Parathyroid adenoma (tissue), 2 donors: ENCODE measurements around the gene TRMT1.

Experiments
- H2AFZ ChIP-seq: fragments of 300-600 bp; sonication (generic); one replicate; pipeline ENCODE4 v1.7.0; 2017; ENCODE audit warnings: antibody characterized with exemption, mild to moderate bottlenecking
- H3K27ac ChIP-seq: fragments of 300-600 bp; sonication (generic); one replicate; pipeline ENCODE4 v1.7.0; 2017
- H3K27me3 ChIP-seq: fragments of 300-600 bp; sonication (generic); one replicate; pipeline ENCODE4 v1.7.0; 2017; ENCODE audit warnings: low read length; ENCODE audit not compliant: control insufficient read depth, insufficient read depth
- H3K36me3 ChIP-seq: fragments of 300-600 bp; sonication (generic); one replicate; pipeline ENCODE4 v1.7.0; 2017; ENCODE audit warnings: low read length; ENCODE audit not compliant: control insufficient read depth, insufficient read depth
- H3K4me1 ChIP-seq: fragments of 300-600 bp; sonication (generic); one replicate; pipeline ENCODE4 v1.7.0; 2017; ENCODE audit warnings: control low read depth
- H3K4me2 ChIP-seq: fragments of 300-600 bp; sonication (generic); one replicate; pipeline ENCODE4 v1.7.0; 2017; ENCODE audit warnings: low read length
- H3K4me3 ChIP-seq: fragments of 300-600 bp; sonication (generic); one replicate; pipeline ENCODE4 v1.7.0; 2017; ENCODE audit warnings: low read depth, low read length
- H3K79me2 ChIP-seq: fragments of 300-600 bp; sonication (generic); one replicate; pipeline ENCODE4 v1.7.0; 2017; ENCODE audit warnings: control low read depth
- H3K9ac ChIP-seq: fragments of 300-600 bp; sonication (generic); one replicate; pipeline ENCODE4 v1.7.0; 2017; ENCODE audit warnings: mild to moderate bottlenecking
- H3K9me3 ChIP-seq: fragments of 300-600 bp; sonication (generic); one replicate; pipeline ENCODE4 v1.7.0; 2017; ENCODE audit warnings: low read length; ENCODE audit not compliant: control insufficient read depth
- TF ChIP-seq, protein P1 (sequence below): fragments of 300-600 bp; sonication (generic); IDR thresholded peaks from one replicate; pipeline ENCODE4 v1.7.0; 2017; ENCODE audit warnings: antibody characterized with exemption, mild to moderate bottlenecking
- donor health status: primary hyperparathyroidism.

Gene TRMT1

DNA sequence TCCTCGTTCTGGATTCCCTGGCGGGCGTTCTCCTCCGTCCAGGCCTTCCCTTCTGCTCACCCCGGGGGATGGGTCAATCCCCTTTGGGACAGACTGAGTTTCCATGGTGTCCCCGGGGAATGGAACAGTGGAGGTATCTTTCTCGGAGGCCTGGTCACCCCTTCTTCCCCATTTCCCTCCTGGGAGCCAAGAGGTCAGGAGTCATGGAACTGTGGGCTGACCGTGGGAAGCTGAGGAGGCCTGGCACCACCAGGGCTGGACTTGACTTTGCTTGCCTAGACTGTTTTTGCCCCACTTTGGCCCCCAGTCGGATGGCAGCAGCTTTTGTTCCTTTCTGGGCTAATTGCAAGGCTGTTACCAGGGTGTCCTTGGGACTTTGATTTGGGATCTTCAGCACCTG, 3.5 kb upstream of the TRMT1 start:
- Histone ChIP-seq H3K4me1 (peaks cover 14% of the 10 kb centered on the region), H3K36me3 (no peaks in the 10 kb centered on the region), H3K27ac (peak overlapping the region; percentile 17), H3K79me2 (peaks cover 21% of the 10 kb centered on the region), H3K9me3 (no peaks in the 10 kb centered on the region), H3K4me3 (no peak overlapping the region), H2AFZ (no peak overlapping the region), H3K9ac (no peak overlapping the region), H3K4me2 (no peak overlapping the region), H3K27me3 (no peaks in the 10 kb centered on the region)
- TF ChIP-seq, protein P1, sequence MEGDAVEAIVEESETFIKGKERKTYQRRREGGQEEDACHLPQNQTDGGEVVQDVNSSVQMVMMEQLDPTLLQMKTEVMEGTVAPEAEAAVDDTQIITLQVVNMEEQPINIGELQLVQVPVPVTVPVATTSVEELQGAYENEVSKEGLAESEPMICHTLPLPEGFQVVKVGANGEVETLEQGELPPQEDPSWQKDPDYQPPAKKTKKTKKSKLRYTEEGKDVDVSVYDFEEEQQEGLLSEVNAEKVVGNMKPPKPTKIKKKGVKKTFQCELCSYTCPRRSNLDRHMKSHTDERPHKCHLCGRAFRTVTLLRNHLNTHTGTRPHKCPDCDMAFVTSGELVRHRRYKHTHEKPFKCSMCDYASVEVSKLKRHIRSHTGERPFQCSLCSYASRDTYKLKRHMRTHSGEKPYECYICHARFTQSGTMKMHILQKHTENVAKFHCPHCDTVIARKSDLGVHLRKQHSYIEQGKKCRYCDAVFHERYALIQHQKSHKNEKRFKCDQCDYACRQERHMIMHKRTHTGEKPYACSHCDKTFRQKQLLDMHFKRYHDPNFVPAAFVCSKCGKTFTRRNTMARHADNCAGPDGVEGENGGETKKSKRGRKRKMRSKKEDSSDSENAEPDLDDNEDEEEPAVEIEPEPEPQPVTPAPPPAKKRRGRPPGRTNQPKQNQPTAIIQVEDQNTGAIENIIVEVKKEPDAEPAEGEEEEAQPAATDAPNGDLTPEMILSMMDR: no peak

- H3K4me2 ChIP-seq: peak overlapping the region; percentile 83
- no peak overlapping the region for H2AFZ ChIP-seq
- H3K27me3 ChIP-seq: no peaks in the 10 kb centered on the region
- peaks cover 21% of the 10 kb centered on the region for H3K79me2 ChIP-seq
- H3K4me3 ChIP-seq: peak overlapping the region; percentile 68
- H3K4me1 ChIP-seq: peaks cover 14% of the 10 kb centered on the region
- no peaks in the 10 kb centered on the region for H3K9me3 ChIP-seq
- TF ChIP-seq, protein P1: no peak
- H3K27ac ChIP-seq: peak overlapping the region; percentile 78
- no peak overlapping the region for H3K9ac ChIP-seq
- no peaks in the 10 kb centered on the region for H3K36me3 ChIP-seq
Measured at GRCh38 chr19:13119627-13120026, 3.1 kb upstream of the TRMT1 start.

DNA sequence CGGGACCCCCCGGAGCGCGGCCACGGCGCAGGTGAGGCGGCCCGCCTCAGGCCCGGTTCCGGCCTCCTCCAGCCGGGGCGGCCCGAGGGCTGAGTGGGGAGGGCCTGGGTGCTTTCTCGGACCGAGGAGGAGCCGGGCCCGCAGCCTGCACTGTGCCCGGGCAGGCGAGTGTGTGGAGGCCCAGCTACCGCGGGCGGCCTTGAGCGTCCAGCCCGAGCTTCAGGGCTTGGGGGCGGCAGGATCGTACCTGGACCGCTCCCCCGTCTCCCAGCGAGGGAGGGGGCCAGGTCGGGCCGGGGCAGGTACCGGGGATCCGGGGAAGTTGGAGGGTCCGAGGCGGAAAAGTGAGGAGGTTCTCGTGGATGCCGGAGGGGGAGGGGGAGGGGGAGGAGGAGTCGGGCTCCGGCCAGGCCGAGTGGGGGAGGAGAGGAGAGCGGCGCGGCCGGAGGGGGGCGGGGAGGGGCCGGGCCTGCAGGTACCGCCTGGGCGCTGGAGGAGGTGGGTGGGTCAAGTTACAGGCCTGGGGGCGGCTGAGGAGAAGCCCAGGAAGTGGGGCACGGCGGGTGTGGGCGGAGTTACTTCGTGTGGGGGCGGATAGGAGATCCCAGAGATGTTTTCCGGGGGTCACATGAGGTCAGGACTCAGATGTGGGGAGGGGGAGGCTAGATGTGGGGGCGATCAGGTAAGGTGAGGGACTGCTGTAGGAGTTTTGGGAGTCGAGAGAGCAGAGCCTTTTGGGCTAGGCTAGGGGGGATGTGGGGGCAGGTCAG, 2.1 kb upstream of the TRMT1 start:
- Histone ChIP-seq H2AFZ (peak overlapping the region; percentile 61), H3K9me3 (no peaks in the 10 kb centered on the region), H3K36me3 (no peaks in the 10 kb centered on the region), H3K4me2 (peak overlapping the region; percentile 83), H3K27me3 (no peaks in the 10 kb centered on the region), H3K4me1 (peaks cover 14% of the 10 kb centered on the region), H3K4me3 (peak overlapping the region; percentile 68), H3K79me2 (peaks cover 21% of the 10 kb centered on the region), H3K27ac (peak overlapping the region; percentile 78), H3K9ac (peak overlapping the region; percentile 83)
- TF ChIP-seq, protein P1: no peak

GRCh38 chr19:13117772-13118423, 1.4 kb upstream of the TRMT1 start, which contains the start of gene NACC1:
Gene NACC1, plus strand, starts transcription at chr19:13118264. Its CDS starts 16,944 bp downstream, at chr19:13135208.
- TF ChIP-seq, protein P1: no peak
- no peaks in the 10 kb centered on the region for H3K27me3 ChIP-seq
- no peaks in the 10 kb centered on the region for H3K36me3 ChIP-seq
- peak within 1 kb of the TSS; percentile 78 for H3K27ac ChIP-seq
- no peaks in the 10 kb centered on the region for H3K9me3 ChIP-seq
- peaks cover 18% of the 10 kb centered on the region for H3K79me2 ChIP-seq
- peak within 1 kb of the TSS; percentile 85 for H2AFZ ChIP-seq
- H3K9ac ChIP-seq: peak within 1 kb of the TSS; percentile 83
- H3K4me1 ChIP-seq: peaks cover 14% of the 10 kb centered on the region
- peak within 1 kb of the TSS; percentile 89 for H3K4me3 ChIP-seq
- peak within 1 kb of the TSS; percentile 87 for H3K4me2 ChIP-seq
